ENCODE results near the gene DOCK7. TPM values are rescaled to one million over a fixed set of nuclear protein-coding genes. Genes with fewer than 3 reads are reported as not detected.
"Not testable (repeated sequence)": the region's sequence is repeated elsewhere in the genome, so short reads cannot be mapped to it uniquely, and the experiment has no call there.

The DOCK7 gene
- total RNA-seq, 2 experiments from 2014 or later = 15.5 to 20.4 TPM

GRCh38 chr1:62688687-62689085, 500 bp upstream of the DOCK7 start:
- H3K36me3 Mint-ChIP-seq = peaks cover 2% of the 10 kb centered on the region
- peaks cover 34% of the 10 kb centered on the region for H3K4me1 Mint-ChIP-seq (ENCODE audit: low read depth)
- H3K27me3 Mint-ChIP-seq = no peaks in the 10 kb centered on the region
- peak overlapping the region; percentile 73 for H3K27ac Mint-ChIP-seq
- peak overlapping the region; percentile 85 for H3K4me3 Mint-ChIP-seq
- H3K9me3 Mint-ChIP-seq = no peaks in the 10 kb centered on the region
- intact Hi-C loops (cut with micrococcal nuclease) = loop anchor here (1.0 to 2.0 kb wide), 3 partner anchors 64 to 252 kb away; partner anchors contain the start of gene ATG4C
- CTCF ChIA-PET = no interaction called here
- DNase-seq = no peak
- POLR2A ChIA-PET = interaction anchor here (0.8 to 1.8 kb wide), 2 partner anchors 12 to 253 kb away, joined by 4 read pairs; no protein-coding TSS in a partner anchor

- H3K9me3 Mint-ChIP-seq = no peaks in the 10 kb centered on the region
- ChIA-PET CTCF (no interaction called here), POLR2A (no interaction called here)
- no peaks in the 10 kb centered on the region for H3K27me3 Mint-ChIP-seq
- intact Hi-C loops (cut with micrococcal nuclease) = no loop called here
- H3K4me3 Mint-ChIP-seq = peak overlapping the region; percentile 84
- H3K27ac Mint-ChIP-seq = peak overlapping the region; percentile 58
- DNase-seq = peak; percentile 28
- peaks cover 2% of the 10 kb centered on the region for H3K36me3 Mint-ChIP-seq
- H3K4me1 Mint-ChIP-seq (ENCODE audit: low read depth) = peaks cover 34% of the 10 kb centered on the region
Measured at GRCh38 chr1:62687421-62687902, 724 bp downstream of the DOCK7 start.

- Mint-ChIP-seq H3K4me1 (ENCODE audit: low read depth) (peaks cover 34% of the 10 kb centered on the region), H3K4me3 (peak overlapping the region; percentile 84), H3K27me3 (no peaks in the 10 kb centered on the region), H3K27ac (no peak overlapping the region), H3K9me3 (no peaks in the 10 kb centered on the region), H3K36me3 (peaks cover 2% of the 10 kb centered on the region)
- no peak for DNase-seq
- POLR2A ChIA-PET = no interaction called here
- intact Hi-C loops (cut with micrococcal nuclease) = no loop called here
- CTCF ChIA-PET = interaction anchor here (0.6 kb wide), 1 partner anchor 670 kb away, joined by 3 read pairs; no protein-coding TSS in a partner anchor
Measured at GRCh38 chr1:62686822-62687221, 1.4 kb downstream of the DOCK7 start.

DNA sequence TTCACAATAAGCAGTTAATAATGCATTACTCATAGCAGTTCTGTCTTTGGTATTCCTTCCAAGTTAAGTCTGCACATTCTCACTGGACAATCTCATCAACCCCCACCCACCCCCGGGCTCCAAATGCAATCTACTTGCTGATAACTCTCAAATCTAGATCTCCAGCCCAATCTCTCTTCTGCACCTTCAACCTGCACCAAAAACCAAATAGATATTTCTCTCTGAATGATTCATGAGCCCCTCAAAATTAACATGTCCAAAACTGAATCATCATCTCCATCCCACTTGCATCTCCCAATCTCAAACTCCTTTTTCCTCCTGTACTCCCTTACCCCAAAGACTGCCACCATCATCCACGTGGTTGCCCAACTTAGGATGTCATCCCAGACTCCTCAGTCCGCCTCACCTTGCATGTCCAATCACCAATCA, 2.7 kb downstream of the DOCK7 start:
- intact Hi-C loops (cut with micrococcal nuclease) = no loop called here
- peaks cover 33% of the 10 kb centered on the region for H3K4me1 Mint-ChIP-seq (ENCODE audit: low read depth)
- DNase-seq = no peak
- ChIA-PET CTCF (no interaction called here), POLR2A (no interaction called here)
- H3K9me3 Mint-ChIP-seq = no peaks in the 10 kb centered on the region
- no peak overlapping the region for H3K27ac Mint-ChIP-seq
- peaks cover 2% of the 10 kb centered on the region for H3K36me3 Mint-ChIP-seq
- H3K4me3 Mint-ChIP-seq = no peak overlapping the region
- no peaks in the 10 kb centered on the region for H3K27me3 Mint-ChIP-seq

DNA sequence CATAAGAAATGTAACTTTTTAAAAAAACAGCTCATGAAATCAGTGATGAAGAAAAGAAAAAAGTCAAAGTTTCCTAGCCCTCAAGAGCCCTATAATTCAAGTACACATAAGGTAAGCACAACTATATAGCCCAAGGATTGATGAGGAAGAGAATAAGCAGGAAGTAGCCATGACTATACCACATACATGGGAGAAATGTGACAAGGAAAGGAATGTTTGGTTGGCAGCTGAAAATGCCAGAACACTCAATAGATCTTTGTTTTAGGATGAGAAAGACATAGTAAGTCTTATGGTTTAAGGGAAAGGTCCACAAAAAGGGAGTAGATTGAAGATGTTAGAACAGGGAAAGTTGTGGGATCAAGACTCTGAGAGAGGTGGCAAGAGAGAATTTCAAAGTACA, 5.7 kb downstream of the DOCK7 start:
- no peaks in the 10 kb centered on the region for H3K9me3 Mint-ChIP-seq
- POLR2A ChIA-PET = no interaction called here

GRCh38 chr1:62680992-62681391, 7.2 kb downstream of the DOCK7 start:
- intact Hi-C loops (cut with micrococcal nuclease); POLR2A ChIA-PET; H3K4me3 Mint-ChIP-seq; CTCF ChIA-PET; DNase-seq; H3K27me3 Mint-ChIP-seq; H3K36me3 Mint-ChIP-seq; H3K9me3 Mint-ChIP-seq; H3K27ac Mint-ChIP-seq: not testable (repeated sequence)
- H3K4me1 Mint-ChIP-seq (ENCODE audit: low read depth) = peaks cover 20% of the 10 kb centered on the region

More for the DNA sequence above, 5.7 kb downstream of the DOCK7 start:
- Mint-ChIP-seq H3K27ac (no peak overlapping the region), H3K36me3 (peaks cover 2% of the 10 kb centered on the region), H3K4me3 (no peak overlapping the region), H3K4me1 (ENCODE audit: low read depth) (peaks cover 20% of the 10 kb centered on the region), H3K27me3 (no peaks in the 10 kb centered on the region)
- DNase-seq = no peak
- intact Hi-C loops (cut with micrococcal nuclease) = no loop called here
- CTCF ChIA-PET = no interaction called here

- intact Hi-C loops (cut with micrococcal nuclease); DNase-seq; POLR2A ChIA-PET; H3K27me3 Mint-ChIP-seq; H3K36me3 Mint-ChIP-seq; H3K9me3 Mint-ChIP-seq; H3K27ac Mint-ChIP-seq; H3K4me3 Mint-ChIP-seq: not testable (repeated sequence)
- peaks cover 10% of the 10 kb centered on the region for H3K4me1 Mint-ChIP-seq (ENCODE audit: low read depth)
- CTCF ChIA-PET = interaction anchor here (0.6 kb wide), 1 partner anchor 172 kb away, joined by 3 read pairs; no protein-coding TSS in a partner anchor
Measured at GRCh38 chr1:62677822-62678221, 10.4 kb downstream of the DOCK7 start.

DNA sequence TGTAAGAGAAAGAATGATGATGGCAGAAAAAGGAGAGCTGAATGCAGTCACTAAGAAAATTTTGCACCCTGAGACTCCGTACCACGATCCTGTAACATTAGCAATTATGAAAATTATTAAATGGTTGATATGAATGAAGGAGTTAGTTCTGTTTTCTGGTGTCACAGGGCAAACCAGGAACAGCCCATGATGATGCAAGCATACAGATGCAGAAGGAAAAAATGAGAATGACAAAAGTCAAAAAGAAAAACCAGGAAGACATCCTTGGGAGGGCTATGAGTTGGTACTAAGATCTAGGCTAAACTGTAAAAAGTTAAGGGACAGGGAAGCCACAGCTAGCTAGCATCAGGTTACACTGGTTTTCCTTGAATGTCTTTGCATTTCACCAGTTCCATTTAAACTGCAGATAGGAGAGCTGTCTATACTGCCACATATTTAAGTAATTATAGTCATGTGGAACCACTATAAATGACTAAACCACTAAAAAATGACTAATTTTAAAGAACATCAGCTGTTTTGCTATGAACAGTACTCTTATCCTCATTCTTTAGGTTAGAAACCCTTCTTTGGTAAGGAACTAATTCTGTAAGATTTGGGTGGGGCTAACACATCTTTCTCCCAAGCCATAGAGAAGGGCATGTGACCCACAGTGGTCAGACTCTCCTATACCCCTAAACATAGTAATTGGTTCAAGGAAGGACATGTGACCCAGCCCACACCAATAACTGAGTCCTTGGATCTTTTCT, 11.4 kb downstream of the DOCK7 start:
- Mint-ChIP-seq H3K27me3 (no peaks in the 10 kb centered on the region), H3K4me1 (ENCODE audit: low read depth) (peaks cover 10% of the 10 kb centered on the region), H3K9me3 (no peaks in the 10 kb centered on the region), H3K4me3 (no peak overlapping the region), H3K27ac (peak overlapping the region; percentile 6), H3K36me3 (no peaks in the 10 kb centered on the region)
- intact Hi-C loops (cut with micrococcal nuclease) = no loop called here
- no peak for DNase-seq
- ChIA-PET POLR2A (interaction anchor here (0.8 kb wide), 1 partner anchor 12 kb away, joined by 4 read pairs; the partner anchor contains the start of gene DOCK7), CTCF (no interaction called here)

DNA sequence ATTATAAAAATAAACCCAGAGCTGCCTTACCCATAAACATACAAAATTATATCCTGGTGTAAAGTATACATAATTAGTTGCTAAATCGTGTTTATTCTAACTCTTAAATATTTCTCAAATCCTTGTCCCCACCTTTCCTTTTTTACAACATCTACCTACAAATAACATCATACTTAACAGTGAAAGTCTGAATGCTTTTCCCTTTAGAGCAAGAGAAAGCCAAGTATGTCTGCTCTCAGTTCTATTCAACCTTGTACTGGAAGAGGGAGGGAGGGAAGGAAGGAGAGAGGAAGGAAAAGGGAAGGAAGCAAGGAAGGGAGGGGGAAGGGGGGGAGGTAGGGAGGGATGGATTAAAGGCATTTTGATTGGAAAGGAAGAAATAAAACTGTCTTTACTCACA, 14.6 kb downstream of the DOCK7 start:
- Mint-ChIP-seq H3K27me3 (no peaks in the 10 kb centered on the region), H3K4me3 (no peak overlapping the region), H3K9me3 (no peaks in the 10 kb centered on the region), H3K36me3 (no peaks in the 10 kb centered on the region), H3K4me1 (ENCODE audit: low read depth) (peaks cover 10% of the 10 kb centered on the region), H3K27ac (no peak overlapping the region)
- intact Hi-C loops (cut with micrococcal nuclease) = no loop called here
- CTCF ChIA-PET = no interaction called here
- POLR2A ChIA-PET = interaction anchor here (0.6 kb wide), 1 partner anchor 230 kb away, joined by 3 read pairs; no protein-coding TSS in a partner anchor
- no peak for DNase-seq

- H3K9me3 Mint-ChIP-seq = no peaks in the 10 kb centered on the region
- ChIA-PET CTCF (no interaction called here), POLR2A (no interaction called here)
- no peak overlapping the region for H3K4me3 Mint-ChIP-seq
- H3K27me3 Mint-ChIP-seq = no peaks in the 10 kb centered on the region
- DNase-seq = no peak
- H3K27ac Mint-ChIP-seq = no peak overlapping the region
- intact Hi-C loops (cut with micrococcal nuclease) = no loop called here
- H3K36me3 Mint-ChIP-seq = no peaks in the 10 kb centered on the region
- peaks cover 6% of the 10 kb centered on the region for H3K4me1 Mint-ChIP-seq (ENCODE audit: low read depth)
Measured at GRCh38 chr1:62672029-62672428, 16.2 kb downstream of the DOCK7 start.

- H3K9me3 Mint-ChIP-seq = no peaks in the 10 kb centered on the region
- POLR2A ChIA-PET = no interaction called here
- CTCF ChIA-PET = no interaction called here
- no peak overlapping the region for H3K4me3 Mint-ChIP-seq
- no peaks in the 10 kb centered on the region for H3K4me1 Mint-ChIP-seq (ENCODE audit: low read depth)
- DNase-seq = no peak
- H3K36me3 Mint-ChIP-seq = peaks cover 11% of the 10 kb centered on the region
- no peak overlapping the region for H3K27ac Mint-ChIP-seq
- intact Hi-C loops (cut with micrococcal nuclease) = no loop called here
- H3K27me3 Mint-ChIP-seq = no peaks in the 10 kb centered on the region
Measured at GRCh38 chr1:62654744-62655143, 33.4 kb downstream of the DOCK7 start.

DNA sequence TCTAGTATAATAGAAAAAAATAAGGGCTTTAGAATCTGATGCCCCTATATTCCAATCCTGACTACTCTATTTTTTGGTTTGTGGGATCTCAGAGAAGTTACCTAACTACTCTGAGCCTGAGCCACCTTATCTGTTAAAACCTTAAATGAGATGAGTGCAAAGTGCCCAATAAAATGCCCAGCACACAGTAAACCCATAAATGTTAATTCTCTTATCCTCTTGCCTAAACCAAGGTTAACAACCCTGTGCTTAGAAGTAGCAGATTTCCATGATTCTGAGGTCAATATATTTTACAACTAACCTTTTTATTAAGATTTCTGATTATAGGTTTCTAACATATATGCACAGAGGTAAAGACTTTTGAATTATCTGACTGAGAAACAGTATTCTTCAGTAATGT, 35.8 kb downstream of the DOCK7 start:
- DNase-seq = no peak
- peaks cover 11% of the 10 kb centered on the region for H3K36me3 Mint-ChIP-seq
- no peak overlapping the region for H3K27ac Mint-ChIP-seq
- H3K27me3 Mint-ChIP-seq = no peaks in the 10 kb centered on the region
- ChIA-PET CTCF (no interaction called here), POLR2A (no interaction called here)
- intact Hi-C loops (cut with micrococcal nuclease) = no loop called here
- no peaks in the 10 kb centered on the region for H3K4me1 Mint-ChIP-seq (ENCODE audit: low read depth)
- H3K4me3 Mint-ChIP-seq = no peak overlapping the region
- H3K9me3 Mint-ChIP-seq = no peaks in the 10 kb centered on the region

GRCh38 chr1:62643283-62643682, 44.9 kb downstream of the DOCK7 start:
- Mint-ChIP-seq H3K27me3 (no peaks in the 10 kb centered on the region), H3K9me3 (no peaks in the 10 kb centered on the region), H3K27ac (no peak overlapping the region), H3K4me1 (ENCODE audit: low read depth) (no peaks in the 10 kb centered on the region), H3K4me3 (no peak overlapping the region), H3K36me3 (peaks cover 16% of the 10 kb centered on the region)
- ChIA-PET POLR2A (no interaction called here), CTCF (no interaction called here)
- no peak for DNase-seq
- intact Hi-C loops (cut with micrococcal nuclease) = no loop called here

Measured in activated CD4-positive, alpha-beta memory T cell treated with anti-CD3 and anti-CD28 coated beads for 36 hours (primary cell).